DOHH2 (cell line): ENCODE results near the gene DOCK8.

Experiments
- EZH2phosphoT487 ChIP-seq: fragments of 200-600 bp; sonication (generic); IDR thresholded peaks from 2 replicates; pipeline ENCODE4 v1.6.1; 2017; ENCODE audit warnings: borderline replicate concordance, mild to moderate bottlenecking, antibody characterized with exemption, low read length, moderate library complexity, mixed read lengths
- TF ChIP-seq, protein P1 (sequence below): fragments of 200-600 bp; sonication (generic); IDR thresholded peaks from one replicate; pipeline ENCODE4 v1.5.1; 2014; ENCODE audit warnings: antibody characterized with exemption, mild to moderate bottlenecking, low read depth, low read length; ENCODE audit not compliant: poor library complexity, severe bottlenecking

DNA sequence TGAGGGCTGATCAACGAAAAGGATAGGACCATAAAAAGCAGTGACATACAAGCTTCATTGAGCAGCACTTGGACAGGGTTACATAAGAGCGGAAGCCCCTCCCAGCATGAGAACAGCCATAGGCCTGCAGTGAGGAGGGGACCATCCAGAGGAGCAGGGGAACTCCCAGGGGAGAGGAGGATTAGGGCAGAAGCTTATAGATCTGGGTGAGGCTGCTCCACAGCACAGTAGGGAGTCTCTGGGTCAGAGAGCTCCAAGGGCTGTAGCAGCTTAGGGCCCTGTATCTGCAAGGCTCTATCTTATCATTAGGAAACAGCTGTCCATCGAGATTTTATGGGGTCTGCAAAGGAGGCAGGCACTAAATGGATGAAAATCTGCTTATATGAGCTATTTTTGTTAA lies 186.6 kb downstream of the DOCK8 start:
- TF ChIP-seq, protein P1, sequence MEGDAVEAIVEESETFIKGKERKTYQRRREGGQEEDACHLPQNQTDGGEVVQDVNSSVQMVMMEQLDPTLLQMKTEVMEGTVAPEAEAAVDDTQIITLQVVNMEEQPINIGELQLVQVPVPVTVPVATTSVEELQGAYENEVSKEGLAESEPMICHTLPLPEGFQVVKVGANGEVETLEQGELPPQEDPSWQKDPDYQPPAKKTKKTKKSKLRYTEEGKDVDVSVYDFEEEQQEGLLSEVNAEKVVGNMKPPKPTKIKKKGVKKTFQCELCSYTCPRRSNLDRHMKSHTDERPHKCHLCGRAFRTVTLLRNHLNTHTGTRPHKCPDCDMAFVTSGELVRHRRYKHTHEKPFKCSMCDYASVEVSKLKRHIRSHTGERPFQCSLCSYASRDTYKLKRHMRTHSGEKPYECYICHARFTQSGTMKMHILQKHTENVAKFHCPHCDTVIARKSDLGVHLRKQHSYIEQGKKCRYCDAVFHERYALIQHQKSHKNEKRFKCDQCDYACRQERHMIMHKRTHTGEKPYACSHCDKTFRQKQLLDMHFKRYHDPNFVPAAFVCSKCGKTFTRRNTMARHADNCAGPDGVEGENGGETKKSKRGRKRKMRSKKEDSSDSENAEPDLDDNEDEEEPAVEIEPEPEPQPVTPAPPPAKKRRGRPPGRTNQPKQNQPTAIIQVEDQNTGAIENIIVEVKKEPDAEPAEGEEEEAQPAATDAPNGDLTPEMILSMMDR = no peak
- no peak for TF ChIP-seq EZH2phosphoT487
